Subcutaneous adipose tissue (tissue), 4 donors: ENCODE results near the gene PRR5L. TPM values are rescaled to one million over a fixed set of nuclear protein-coding genes. Genes with fewer than 3 reads are reported as not detected.

Experiments used
- CTCF ChIP-seq: fragments of 450-650 bp; IDR thresholded peaks from one replicate; pipeline ENCODE4 v1.5.1; 2016; ENCODE audit warnings: low read depth, mild to moderate bottlenecking, control low read depth, antibody characterized with exemption, moderate library complexity
- total RNA-seq, 4 donors: library from RNA; depleted of rRNA; stranded (reverse); fragments of >200 nt; gene quantifications; one replicate each; pipeline ENCODE4 v1.1.0, GENCODE V29; 2016

PRR5L gene
- total RNA-seq, 4 donors from 2014 or later, result 10.6 to 24.8 (median 12.9) TPM

GRCh38 chr11:36467012-36467411 is 170.9 kb downstream of the PRR5L start:
- TF ChIP-seq CTCF, result no peak

GRCh38 chr11:36467916-36468315 is 171.8 kb downstream of the PRR5L start:
- TF ChIP-seq CTCF, result no peak

GRCh38 chr11:36469063-36469462 is 173.0 kb downstream of the PRR5L start:
- no peak for TF ChIP-seq CTCF

- TF ChIP-seq CTCF, result no peak
These were observed 174.1 kb downstream of the PRR5L start for GRCh38 chr11:36469881-36470802.

- no peak for TF ChIP-seq CTCF
These were observed 175.5 kb downstream of the PRR5L start for GRCh38 chr11:36471577-36471976.

GRCh38 chr11:36475192-36475591 is 179.1 kb downstream of the PRR5L start:
- TF ChIP-seq CTCF, result no peak

- no peak for TF ChIP-seq CTCF
These were observed 182.7 kb downstream of the PRR5L start for GRCh38 chr11:36478700-36479329.
